AG09319 (cell line): ENCODE data around the gene ATRAID.

Experiments
- DNase-seq: peaks from one replicate; pipeline ENCODE4 v3.0.0-alpha.2; 2010; ENCODE audit warnings: low read depth; ENCODE audit errors: extremely low read depth
- CTCF ChIP-seq: IDR thresholded peaks from 2 replicates; pipeline ENCODE4 v1.5.1; 2011; ENCODE audit warnings: low read depth, mild to moderate bottlenecking, inconsistent platforms, low read length, moderate library complexity

The ATRAID gene

GRCh38 chr2:27223416-27223815 is 11.6 kb downstream of the ATRAID start:
- TF ChIP-seq CTCF: no peak
- DNase-seq: no peak

GRCh38 chr2:27225526-27225925 is 13.7 kb downstream of the ATRAID start:
- no peak for DNase-seq
- TF ChIP-seq CTCF: no peak

GRCh38 chr2:27227501-27227900 is 15.7 kb downstream of the ATRAID start:
- TF ChIP-seq CTCF: no peak
- no peak for DNase-seq

- DNase-seq: no peak
- TF ChIP-seq CTCF: no peak
Measured at GRCh38 chr2:27231921-27232320, 20.1 kb downstream of the ATRAID start.

- TF ChIP-seq CTCF: no peak
- no peak for DNase-seq
Measured at GRCh38 chr2:27233341-27233740, 21.5 kb downstream of the ATRAID start.

- TF ChIP-seq CTCF: no peak
- no peak for DNase-seq
Measured at GRCh38 chr2:27236136-27236535, 24.3 kb downstream of the ATRAID start.

- DNase-seq: no peak
- no peak for TF ChIP-seq CTCF
Measured at GRCh38 chr2:27236626-27237025, 24.8 kb downstream of the ATRAID start.
